Measurements from ENCODE around the gene COL26A1. TPM values are rescaled to one million over a fixed set of nuclear protein-coding genes. Genes with fewer than 3 reads are reported as not detected.
A peak's percentile ranks its signal among the peaks of the same experiment; 100 is the strongest.

Gene COL26A1
- total RNA-seq, 3 donors from 2014 or later = not detected

GRCh38 chr7:101545441-101546190 lies 182.9 kb downstream of the COL26A1 start:
- ATAC-seq (no peak), DNase-seq (no peak)
- H3K36me3 ChIP-seq (ENCODE audit: low read depth) = no peaks in the 10 kb centered on the region
- intact Hi-C loops (cut with DNase I, micrococcal nuclease) = no loop called here
- H3K9me3 ChIP-seq = no peaks in the 10 kb centered on the region
- H3K4me1 ChIP-seq (ENCODE audit: low read depth) = no peaks in the 10 kb centered on the region
- no peak overlapping the region for H3K4me3 ChIP-seq
- TF ChIP-seq CTCF (IDR thresholded peaks at IDR 0.05) = no peak

- Histone ChIP-seq H3K9me3 (no peaks in the 10 kb centered on the region), H3K4me1 (ENCODE audit: low read depth) (no peaks in the 10 kb centered on the region), H3K4me3 (no peak overlapping the region), H3K36me3 (ENCODE audit: low read depth) (no peaks in the 10 kb centered on the region)
- no peak for TF ChIP-seq CTCF (IDR thresholded peaks at IDR 0.05)
- intact Hi-C loops (cut with DNase I, micrococcal nuclease) = no loop called here
- DNase-seq (peak in 1 of 3 donors; percentile 9), ATAC-seq (no peak)
These were observed 183.7 kb downstream of the COL26A1 start for GRCh38 chr7:101546308-101546936.

GRCh38 chr7:101547022-101547915 lies 184.6 kb downstream of the COL26A1 start:
- DNase-seq = no peak
- ATAC-seq = no peak
- H3K36me3 ChIP-seq (ENCODE audit: low read depth) = no peaks in the 10 kb centered on the region
- no peak overlapping the region for H3K4me3 ChIP-seq
- intact Hi-C loops (cut with DNase I, micrococcal nuclease) = no loop called here
- H3K4me1 ChIP-seq (ENCODE audit: low read depth) = no peaks in the 10 kb centered on the region
- no peak for TF ChIP-seq CTCF (IDR thresholded peaks at IDR 0.05)
- H3K9me3 ChIP-seq = no peaks in the 10 kb centered on the region

- Histone ChIP-seq H3K9me3 (no peaks in the 10 kb centered on the region), H3K4me3 (no peak overlapping the region), H3K4me1 (ENCODE audit: low read depth) (no peaks in the 10 kb centered on the region), H3K36me3 (ENCODE audit: low read depth) (no peaks in the 10 kb centered on the region)
- no peak for TF ChIP-seq CTCF (IDR thresholded peaks at IDR 0.05)
- intact Hi-C loops (cut with DNase I, micrococcal nuclease) = no loop called here
- ATAC-seq (no peak), DNase-seq (no peak)
These were observed 185.4 kb downstream of the COL26A1 start for GRCh38 chr7:101547916-101548661.

- H3K4me1 ChIP-seq (ENCODE audit: low read depth) = no peaks in the 10 kb centered on the region
- H3K9me3 ChIP-seq = no peaks in the 10 kb centered on the region
- intact Hi-C loops (cut with DNase I, micrococcal nuclease) = no loop called here
- no peak for TF ChIP-seq CTCF (IDR thresholded peaks at IDR 0.05)
- no peak for ATAC-seq
- no peaks in the 10 kb centered on the region for H3K36me3 ChIP-seq (ENCODE audit: low read depth)
- DNase-seq = no peak
- H3K4me3 ChIP-seq = no peak overlapping the region
These were observed 187.1 kb downstream of the COL26A1 start for GRCh38 chr7:101549734-101550133.
